Erythroblast (primary cell): ENCODE data around the gene SYT14.

Experiments used
- GATA1 ChIP-seq: IDR thresholded peaks from 2 replicates; pipeline ENCODE4 v1.6.1; 2011; ENCODE audit warnings: low read depth, mild to moderate bottlenecking, control low read depth, low read length, moderate library complexity
- POLR2A ChIP-seq: IDR thresholded peaks from 2 replicates; pipeline ENCODE4 v1.6.1; 2011; ENCODE audit warnings: mild to moderate bottlenecking, low read length

DNA sequence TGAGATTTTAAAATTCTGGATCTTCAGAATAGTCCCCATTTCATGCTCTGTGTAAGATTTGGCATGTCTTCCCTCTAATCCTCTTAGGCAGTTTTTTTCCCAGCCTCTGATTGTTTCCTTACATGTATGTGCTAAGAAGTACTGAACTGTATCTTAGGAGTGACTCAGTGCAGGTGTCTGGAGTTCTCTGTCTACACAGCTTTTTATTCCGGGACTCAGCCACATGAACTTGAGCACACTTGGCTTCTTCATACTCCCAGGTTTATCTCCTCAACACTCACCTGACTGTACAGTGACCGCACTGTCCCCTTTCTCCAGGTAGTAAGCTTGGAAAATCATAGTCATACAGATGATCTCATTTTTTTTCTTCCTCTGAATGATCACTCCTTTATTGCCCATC is 50.7 kb downstream of the SYT14 start:
- TF ChIP-seq POLR2A: no peak
- no peak for TF ChIP-seq GATA1
